ENCODE results near the gene YBEY. TPM values are rescaled to one million over a fixed set of nuclear protein-coding genes. Genes with fewer than 3 reads are reported as not detected.

Gene YBEY
- total and polyA plus RNA-seq, 4 donors = 7.6 to 32.1 (median 15.1) TPM

DNA sequence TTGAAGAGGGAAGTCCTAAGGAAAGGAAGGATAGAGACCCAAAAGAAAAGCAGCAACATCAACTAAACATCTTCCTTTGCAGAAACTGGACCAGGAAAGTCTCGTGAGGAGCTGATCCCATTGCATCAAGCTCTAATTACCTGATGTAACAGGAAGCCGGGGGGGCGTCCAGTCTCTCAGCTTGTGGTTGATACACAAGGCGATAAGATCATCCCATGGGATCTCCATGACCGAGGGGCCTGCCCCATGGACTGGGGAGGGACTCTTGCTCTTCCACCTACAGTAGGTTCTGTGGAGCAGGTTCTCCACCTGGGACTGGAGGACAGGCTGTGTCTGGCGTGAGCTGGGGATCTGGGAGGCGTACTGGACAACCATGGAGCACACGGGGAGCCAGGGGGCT, 42.8 kb upstream of the YBEY start:
- Histone ChIP-seq H3K27me3 (ENCODE audit: control insufficient read depth in 3 of 3, insufficient read depth in 3 of 3, low read length in 2 of 3) (no peaks in the 10 kb centered on the region), H3K36me3 (ENCODE audit: control insufficient read depth in 4 of 4, insufficient read depth in 4 of 4, low read length in 4 of 4) (peaks cover 39 to 63% (median 60%) of the 10 kb centered on the region in 4 donors), H3K4me1 (ENCODE audit: control insufficient read depth in 5 of 5, insufficient read depth in 5 of 5, low read length in 5 of 5) (no peaks in the 10 kb centered on the region), H3K4me3 (no peak overlapping the region), H3K9ac (ENCODE audit: insufficient read depth in 1 of 2, low read length in 2 of 2) (no peak overlapping the region), H3K9me3 (ENCODE audit: control insufficient read depth in 4 of 4, insufficient read depth in 3 of 4, low read length in 3 of 4) (peaks cover 0 to 3% (median 0%) of the 10 kb centered on the region in 4 donors), H3K27ac (ENCODE audit: low read depth in 1 of 2, low read length in 1 of 2) (no peak overlapping the region)
- DNase-seq = no peak
- TF ChIP-seq, protein P1, sequence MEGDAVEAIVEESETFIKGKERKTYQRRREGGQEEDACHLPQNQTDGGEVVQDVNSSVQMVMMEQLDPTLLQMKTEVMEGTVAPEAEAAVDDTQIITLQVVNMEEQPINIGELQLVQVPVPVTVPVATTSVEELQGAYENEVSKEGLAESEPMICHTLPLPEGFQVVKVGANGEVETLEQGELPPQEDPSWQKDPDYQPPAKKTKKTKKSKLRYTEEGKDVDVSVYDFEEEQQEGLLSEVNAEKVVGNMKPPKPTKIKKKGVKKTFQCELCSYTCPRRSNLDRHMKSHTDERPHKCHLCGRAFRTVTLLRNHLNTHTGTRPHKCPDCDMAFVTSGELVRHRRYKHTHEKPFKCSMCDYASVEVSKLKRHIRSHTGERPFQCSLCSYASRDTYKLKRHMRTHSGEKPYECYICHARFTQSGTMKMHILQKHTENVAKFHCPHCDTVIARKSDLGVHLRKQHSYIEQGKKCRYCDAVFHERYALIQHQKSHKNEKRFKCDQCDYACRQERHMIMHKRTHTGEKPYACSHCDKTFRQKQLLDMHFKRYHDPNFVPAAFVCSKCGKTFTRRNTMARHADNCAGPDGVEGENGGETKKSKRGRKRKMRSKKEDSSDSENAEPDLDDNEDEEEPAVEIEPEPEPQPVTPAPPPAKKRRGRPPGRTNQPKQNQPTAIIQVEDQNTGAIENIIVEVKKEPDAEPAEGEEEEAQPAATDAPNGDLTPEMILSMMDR (IDR thresholded peaks at IDR 0.05; ENCODE audit: control extremely low read depth, extremely low read depth) = no peak
- ATAC-seq (ENCODE audit: insufficient read depth, low FRiP score) = no peak
- WGBS, 2 donors = 76 to 91% methylated on average over 8 of the region's 8 CpGs

DNA sequence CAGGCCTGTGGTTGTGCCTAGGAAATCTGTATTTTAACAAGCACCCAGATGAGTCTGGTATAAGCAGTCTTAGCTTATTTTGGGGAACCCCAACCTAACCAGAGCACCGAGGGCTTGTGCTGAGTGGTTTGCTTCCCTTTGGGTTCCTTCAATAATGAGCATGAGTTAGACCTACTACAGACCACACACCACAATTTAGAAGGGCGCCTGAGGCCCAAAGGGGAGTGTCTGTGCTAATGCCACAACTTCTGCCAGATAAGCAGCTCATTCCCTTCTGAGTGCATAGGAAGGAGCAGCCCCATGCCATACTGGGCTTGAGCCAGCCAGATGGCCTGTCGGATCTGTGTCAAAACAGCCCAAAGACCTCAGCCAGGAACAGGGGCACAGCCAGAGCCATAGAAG, 42.2 kb upstream of the YBEY start:
- no peak for DNase-seq
- WGBS, 2 donors = 93 to 97% methylated on average over 3 of the region's 3 CpGs
- Histone ChIP-seq H3K36me3 (ENCODE audit: control insufficient read depth in 4 of 4, insufficient read depth in 4 of 4, low read length in 4 of 4) (peaks cover 41 to 63% (median 57%) of the 10 kb centered on the region in 4 donors), H3K4me1 (ENCODE audit: control insufficient read depth in 5 of 5, insufficient read depth in 5 of 5, low read length in 5 of 5) (no peaks in the 10 kb centered on the region), H3K27me3 (ENCODE audit: control insufficient read depth in 3 of 3, insufficient read depth in 3 of 3, low read length in 2 of 3) (no peaks in the 10 kb centered on the region), H3K9ac (ENCODE audit: insufficient read depth in 1 of 2, low read length in 2 of 2) (no peak overlapping the region), H3K9me3 (ENCODE audit: control insufficient read depth in 4 of 4, insufficient read depth in 3 of 4, low read length in 3 of 4) (peaks cover 0 to 3% (median 0%) of the 10 kb centered on the region in 4 donors), H3K27ac (ENCODE audit: low read depth in 1 of 2, low read length in 1 of 2) (no peak overlapping the region), H3K4me3 (no peak overlapping the region)
- TF ChIP-seq, protein P1 (IDR thresholded peaks at IDR 0.05; ENCODE audit: control extremely low read depth, extremely low read depth) = no peak
- no peak for ATAC-seq (ENCODE audit: insufficient read depth, low FRiP score)

DNA sequence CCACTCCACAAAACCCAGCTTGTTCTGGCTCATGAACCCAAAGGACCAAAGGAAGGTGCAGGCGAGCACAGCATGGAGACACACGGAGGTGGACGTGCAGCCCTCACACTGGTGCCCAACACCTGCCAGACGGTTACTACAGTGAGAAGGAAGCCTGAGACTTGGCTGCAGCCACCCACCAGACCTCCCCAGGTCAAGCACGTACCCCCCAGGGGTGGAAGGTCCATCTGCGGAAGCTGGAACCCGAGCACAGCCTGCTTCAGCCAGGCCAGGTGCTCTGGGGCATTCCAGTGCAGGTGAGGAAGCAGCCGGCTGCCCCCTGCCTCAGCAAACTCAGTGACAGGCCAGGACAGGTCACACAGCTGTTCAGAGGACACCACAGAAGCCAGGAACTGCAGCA, 41.5 kb upstream of the YBEY start:
- Histone ChIP-seq H3K4me1 (ENCODE audit: control insufficient read depth in 5 of 5, insufficient read depth in 5 of 5, low read length in 5 of 5) (no peaks in the 10 kb centered on the region), H3K4me3 (no peak overlapping the region), H3K9ac (ENCODE audit: insufficient read depth in 1 of 2, low read length in 2 of 2) (no peak overlapping the region), H3K27ac (ENCODE audit: low read depth in 1 of 2, low read length in 1 of 2) (no peak overlapping the region), H3K27me3 (ENCODE audit: control insufficient read depth in 3 of 3, insufficient read depth in 3 of 3, low read length in 2 of 3) (no peaks in the 10 kb centered on the region), H3K36me3 (ENCODE audit: control insufficient read depth in 4 of 4, insufficient read depth in 4 of 4, low read length in 4 of 4) (peaks cover 36 to 62% (median 53%) of the 10 kb centered on the region in 4 donors), H3K9me3 (ENCODE audit: control insufficient read depth in 4 of 4, insufficient read depth in 3 of 4, low read length in 3 of 4) (peaks cover 0 to 3% (median 0%) of the 10 kb centered on the region in 4 donors)
- DNase-seq = no peak
- 94 to 97% methylated on average over 8 of the region's 8 CpGs for WGBS, 2 donors
- ATAC-seq (ENCODE audit: insufficient read depth, low FRiP score) = no peak
- TF ChIP-seq, protein P1 (IDR thresholded peaks at IDR 0.05; ENCODE audit: control extremely low read depth, extremely low read depth) = no peak

Data from lung (tissue), 12 donors.